ENCODE data around the gene CNTNAP2. TPM values are rescaled to one million over a fixed set of nuclear protein-coding genes. Genes with fewer than 3 reads are reported as not detected.

The CNTNAP2 gene
- total RNA-seq, 1 donor from 2014 or later, result 0.59 TPM

DNA sequence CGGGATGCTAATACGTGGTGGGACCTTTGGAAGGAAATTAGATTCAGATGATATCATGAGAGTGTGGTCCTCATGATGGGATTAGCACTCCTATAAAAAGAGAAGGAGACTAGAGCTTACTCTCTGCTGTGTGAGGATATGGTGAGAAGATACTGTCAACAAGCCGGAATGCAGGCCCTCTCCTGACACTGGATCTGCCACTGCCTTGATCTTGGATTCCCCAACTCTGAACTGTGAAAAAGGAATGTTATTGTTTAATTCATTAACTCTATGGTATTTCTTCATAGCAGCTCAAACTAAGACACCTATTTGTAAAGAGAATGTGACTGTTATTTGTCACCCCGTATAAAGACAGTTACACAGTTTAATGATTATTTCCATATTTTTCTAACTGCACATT, 1246.5 kb downstream of the CNTNAP2 start:
- H3K36me3 ChIP-seq, result no peaks in the 10 kb centered on the region
- no peaks in the 10 kb centered on the region for H3K4me1 ChIP-seq
- intact Hi-C loops (cut with DNase I), result no loop called here
- H3K4me3 ChIP-seq, result no peak overlapping the region
- no peaks in the 10 kb centered on the region for H3K27me3 ChIP-seq (ENCODE audit: low read depth)
- ATAC-seq (no peak), DNase-seq (no peak)
- no peaks in the 10 kb centered on the region for H3K9me3 ChIP-seq
- no peak for TF ChIP-seq CTCF (IDR thresholded peaks at IDR 0.05)
- H3K27ac ChIP-seq, result no peak overlapping the region

- intact Hi-C loops (cut with DNase I), result no loop called here
- no peaks in the 10 kb centered on the region for H3K4me1 ChIP-seq
- no peak for TF ChIP-seq CTCF (IDR thresholded peaks at IDR 0.05)
- no peak overlapping the region for H3K27ac ChIP-seq
- H3K4me3 ChIP-seq, result no peak overlapping the region
- no peaks in the 10 kb centered on the region for H3K36me3 ChIP-seq
- no peak for ATAC-seq
- no peak for DNase-seq
- no peaks in the 10 kb centered on the region for H3K27me3 ChIP-seq (ENCODE audit: low read depth)
- H3K9me3 ChIP-seq, result no peaks in the 10 kb centered on the region
Observed at GRCh38 chr7:147376192-147376591, 1259.6 kb downstream of the CNTNAP2 start.

- no peak overlapping the region for H3K27ac ChIP-seq
- intact Hi-C loops (cut with DNase I), result no loop called here
- no peaks in the 10 kb centered on the region for H3K27me3 ChIP-seq (ENCODE audit: low read depth)
- no peak for DNase-seq
- ATAC-seq, result no peak
- no peaks in the 10 kb centered on the region for H3K9me3 ChIP-seq
- H3K36me3 ChIP-seq, result no peaks in the 10 kb centered on the region
- no peaks in the 10 kb centered on the region for H3K4me1 ChIP-seq
- H3K4me3 ChIP-seq, result no peak overlapping the region
- no peak for TF ChIP-seq CTCF (IDR thresholded peaks at IDR 0.05)
Observed at GRCh38 chr7:147380926-147381325, 1264.3 kb downstream of the CNTNAP2 start.

GRCh38 chr7:147394329-147394728, 1277.7 kb downstream of the CNTNAP2 start:
- H3K27me3 ChIP-seq (ENCODE audit: low read depth), result no peaks in the 10 kb centered on the region
- no peaks in the 10 kb centered on the region for H3K9me3 ChIP-seq
- TF ChIP-seq CTCF (IDR thresholded peaks at IDR 0.05), result no peak
- ATAC-seq (no peak), DNase-seq (no peak)
- no peaks in the 10 kb centered on the region for H3K36me3 ChIP-seq
- no peak overlapping the region for H3K27ac ChIP-seq
- H3K4me1 ChIP-seq, result no peaks in the 10 kb centered on the region
- intact Hi-C loops (cut with DNase I), result no loop called here
- H3K4me3 ChIP-seq, result no peak overlapping the region

GRCh38 chr7:147400221-147400689, 1283.7 kb downstream of the CNTNAP2 start:
- Histone ChIP-seq H3K27me3 (ENCODE audit: low read depth) (no peaks in the 10 kb centered on the region), H3K36me3 (no peaks in the 10 kb centered on the region), H3K27ac (no peak overlapping the region), H3K4me1 (no peaks in the 10 kb centered on the region), H3K9me3 (no peaks in the 10 kb centered on the region), H3K4me3 (no peak overlapping the region)
- no peak for TF ChIP-seq CTCF (IDR thresholded peaks at IDR 0.05)
- intact Hi-C loops (cut with DNase I), result no loop called here
- DNase-seq (no peak), ATAC-seq (peak; percentile 58 to 68)

DNA sequence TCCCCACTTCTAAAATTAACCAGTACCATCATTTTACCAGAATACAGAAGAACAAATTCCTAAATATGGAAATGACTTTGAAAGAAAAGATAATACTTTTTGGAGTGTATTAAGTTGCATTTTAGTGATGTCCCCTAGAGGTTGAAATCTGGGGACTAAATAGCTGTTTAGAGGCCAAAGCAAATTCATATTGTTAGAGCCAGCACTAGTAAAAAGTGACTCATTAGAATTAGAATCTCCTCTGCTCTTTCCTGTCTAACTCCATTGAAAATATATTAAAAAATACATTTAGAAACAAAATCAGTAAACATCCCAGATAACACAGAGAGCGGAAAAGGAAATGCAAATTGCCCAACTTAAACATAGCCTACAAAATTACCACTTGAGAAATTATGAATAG, 1284.3 kb downstream of the CNTNAP2 start:
- Histone ChIP-seq H3K9me3 (no peaks in the 10 kb centered on the region), H3K27me3 (ENCODE audit: low read depth) (no peaks in the 10 kb centered on the region), H3K4me3 (no peak overlapping the region), H3K4me1 (no peaks in the 10 kb centered on the region), H3K27ac (no peak overlapping the region), H3K36me3 (no peaks in the 10 kb centered on the region)
- intact Hi-C loops (cut with DNase I), result no loop called here
- DNase-seq (no peak), ATAC-seq (no peak)
- TF ChIP-seq CTCF (IDR thresholded peaks at IDR 0.05), result no peak

Measured in lower lobe of right lung (tissue), 2 donors.